ENCODE measurements around the gene CUL2.
A peak's percentile ranks its signal among the peaks of the same experiment; 100 is the strongest.
"Not testable (repeated sequence)": the region's sequence is repeated elsewhere in the genome, so short reads cannot be mapped to it uniquely, and the experiment has no call there.

Gene CUL2

GRCh38 chr10:35090162-35090954, at the start of gene CUL2:
TSS of gene CUL2 (minus strand) at chr10:35090341. CDS start at chr10:35071317, 19,024 bp downstream.
- peak; percentile 90 for DNase-seq (ENCODE audit: low spot score)

GRCh38 chr10:35136263-35136815, 46.2 kb upstream of the CUL2 start:
- no peak for DNase-seq (ENCODE audit: low spot score)

- DNase-seq (ENCODE audit: low spot score), result no peak
Measured at GRCh38 chr10:35135861-35136260, 45.7 kb upstream of the CUL2 start.

GRCh38 chr10:35133586-35133985, 43.4 kb upstream of the CUL2 start:
- DNase-seq (ENCODE audit: low spot score), result no peak

GRCh38 chr10:35132727-35133126, 42.6 kb upstream of the CUL2 start:
- no peak for DNase-seq (ENCODE audit: low spot score)

GRCh38 chr10:35130663-35131062, 40.5 kb upstream of the CUL2 start:
- DNase-seq (ENCODE audit: low spot score), result no peak

GRCh38 chr10:35129185-35129674, 39.1 kb upstream of the CUL2 start:
- no peak for DNase-seq (ENCODE audit: low spot score)

- peak; percentile 23 for DNase-seq (ENCODE audit: low spot score)
Measured at GRCh38 chr10:35127289-35127891, 37.2 kb upstream of the CUL2 start.

GRCh38 chr10:35126530-35127288, 36.6 kb upstream of the CUL2 start, which contains the start of gene CREM:
TSS of gene CREM (plus strand) at chr10:35126846. CDS start at chr10:35137836, 10,990 bp downstream.
- peak; percentile 96 for DNase-seq (ENCODE audit: low spot score)

- DNase-seq (ENCODE audit: low spot score), result peak; percentile 17
Measured at GRCh38 chr10:35126062-35126529, 36.0 kb upstream of the CUL2 start.

- no peak for DNase-seq (ENCODE audit: low spot score)
Measured at GRCh38 chr10:35124540-35124939, 34.4 kb upstream of the CUL2 start.

GRCh38 chr10:35119378-35119777, 29.2 kb upstream of the CUL2 start:
- DNase-seq (ENCODE audit: low spot score), result no peak

- no peak for DNase-seq (ENCODE audit: low spot score)
Measured at GRCh38 chr10:35112571-35112970, 22.4 kb upstream of the CUL2 start.

GRCh38 chr10:35103882-35104281, 13.7 kb upstream of the CUL2 start:
- no peak for DNase-seq (ENCODE audit: low spot score)

GRCh38 chr10:35097510-35097909, 7.4 kb upstream of the CUL2 start:
- DNase-seq (ENCODE audit: low spot score), result no peak

- DNase-seq (ENCODE audit: low spot score), result no peak
Measured at GRCh38 chr10:35096312-35096711, 6.2 kb upstream of the CUL2 start.

- DNase-seq (ENCODE audit: low spot score), result no peak
Measured at GRCh38 chr10:35092851-35093250, 2.7 kb upstream of the CUL2 start.

- DNase-seq (ENCODE audit: low spot score), result no peak
Measured at GRCh38 chr10:35091994-35092790, 2.1 kb upstream of the CUL2 start.

GRCh38 chr10:35089611-35090161, 455 bp downstream of the CUL2 start:
- no peak for DNase-seq (ENCODE audit: low spot score)

GRCh38 chr10:35083242-35083641, 6.9 kb downstream of the CUL2 start:
- no peak for DNase-seq (ENCODE audit: low spot score)

- not testable (repeated sequence) for DNase-seq (ENCODE audit: low spot score)
Measured at GRCh38 chr10:35080261-35080660, 9.9 kb downstream of the CUL2 start.
